ENCODE data around the gene ZNF593.

ZNF593 gene

DNA sequence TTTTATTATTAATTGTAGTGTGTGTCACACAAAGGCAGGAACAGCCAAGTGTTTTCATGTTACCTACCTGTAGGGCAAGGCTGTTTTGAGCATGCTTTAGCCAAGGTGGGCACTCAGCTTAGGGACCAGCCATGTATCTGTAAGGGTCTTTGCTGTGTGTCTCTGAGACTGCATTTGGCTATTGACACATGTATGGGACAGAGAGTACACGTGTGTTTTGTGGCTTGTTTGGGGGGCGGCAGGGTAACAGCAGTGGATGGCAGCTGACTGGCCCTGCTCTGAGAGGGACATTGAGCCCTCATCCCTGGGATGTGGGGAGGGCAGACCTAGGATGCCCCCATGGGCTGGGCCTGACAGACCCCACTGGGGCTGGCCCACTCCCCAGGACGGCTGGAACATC lies 27.6 kb downstream of the ZNF593 start:
- H3K4me3 ChIP-seq (ENCODE audit: control insufficient read depth, low read depth, low read length): no peak overlapping the region
- no peak for DNase-seq (ENCODE audit: low read depth)
- no peak for TF ChIP-seq CTCF (IDR thresholded peaks at IDR 0.05; ENCODE audit: control insufficient read depth, insufficient read depth, low read depth, low read length, missing control alignments)

DNA sequence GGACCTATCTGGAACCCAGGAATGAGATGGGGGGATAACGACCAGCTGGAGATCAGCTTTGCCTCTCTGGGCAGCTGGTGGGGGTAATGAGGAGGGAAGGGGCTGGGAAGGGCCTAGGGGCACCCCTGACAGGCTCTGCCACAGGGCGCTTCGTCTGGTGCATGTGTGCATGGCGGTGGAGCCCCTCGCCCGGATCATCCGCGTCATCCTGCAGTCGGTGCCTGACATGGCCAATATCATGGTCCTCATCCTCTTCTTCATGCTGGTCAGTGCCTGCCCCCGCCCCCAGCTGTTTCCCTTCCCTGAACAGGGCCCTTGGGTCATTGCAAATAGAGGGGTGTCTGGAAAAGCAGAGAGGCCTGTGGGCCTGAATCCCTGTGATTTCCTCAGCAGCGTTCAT lies 28.1 kb downstream of the ZNF593 start:
- H3K4me3 ChIP-seq (ENCODE audit: control insufficient read depth, low read depth, low read length): no peak overlapping the region
- no peak for TF ChIP-seq CTCF (IDR thresholded peaks at IDR 0.05; ENCODE audit: control insufficient read depth, insufficient read depth, low read depth, low read length, missing control alignments)

GRCh38 chr1:26200413-26200812 lies 30.7 kb downstream of the ZNF593 start:
- no peak overlapping the region for H3K4me3 ChIP-seq (ENCODE audit: control insufficient read depth, low read depth, low read length)
- DNase-seq (ENCODE audit: low read depth): no peak
- TF ChIP-seq CTCF (IDR thresholded peaks at IDR 0.05; ENCODE audit: control insufficient read depth, insufficient read depth, low read depth, low read length, missing control alignments): no peak

More for the DNA sequence above, 28.1 kb downstream of the ZNF593 start:
- no peak for DNase-seq (ENCODE audit: low read depth)

GRCh38 chr1:26203642-26204318 lies 34.1 kb downstream of the ZNF593 start:
- H3K4me3 ChIP-seq (ENCODE audit: control insufficient read depth, low read depth, low read length): no peak overlapping the region
- no peak for TF ChIP-seq CTCF (IDR thresholded peaks at IDR 0.05; ENCODE audit: control insufficient read depth, insufficient read depth, low read depth, low read length, missing control alignments)
- DNase-seq (ENCODE audit: low read depth): no peak

DNA sequence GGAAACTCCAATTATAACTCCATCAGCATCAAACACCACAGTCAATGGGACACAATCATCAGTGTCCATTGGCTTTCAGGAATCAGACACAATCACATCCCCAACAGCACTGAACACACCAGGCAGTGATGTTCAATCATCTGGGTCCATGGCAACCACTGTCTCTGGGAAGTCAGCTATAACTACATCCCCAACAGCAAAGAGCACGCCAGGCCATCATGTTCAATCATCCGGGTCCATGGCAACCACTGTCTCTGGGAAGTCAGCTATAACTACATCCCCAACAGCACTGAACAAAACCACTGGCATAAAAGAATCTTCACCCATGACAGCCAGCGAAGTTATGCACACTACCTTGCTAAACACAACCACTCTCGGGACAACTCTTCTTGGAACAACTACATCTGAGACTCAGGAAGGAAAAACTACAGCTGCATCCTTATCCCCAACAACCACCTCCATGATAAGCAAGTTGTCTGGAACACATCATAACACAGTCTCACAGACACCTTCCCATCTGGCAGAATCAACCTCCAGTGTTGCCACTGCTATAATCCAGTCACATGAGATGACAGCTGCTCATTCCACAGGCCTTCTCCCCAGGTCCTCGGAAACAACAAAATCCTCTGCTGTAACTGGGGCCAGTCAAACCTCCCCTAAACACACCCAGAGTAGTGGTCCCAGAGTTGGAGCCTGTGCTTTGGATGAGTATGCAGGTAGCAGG lies 40.6 kb downstream of the ZNF593 start:
- no peak overlapping the region for H3K4me3 ChIP-seq (ENCODE audit: control insufficient read depth, low read depth, low read length)
- TF ChIP-seq CTCF (IDR thresholded peaks at IDR 0.05; ENCODE audit: control insufficient read depth, insufficient read depth, low read depth, low read length, missing control alignments): no peak
- no peak for DNase-seq (ENCODE audit: low read depth)

- no peak for TF ChIP-seq CTCF (IDR thresholded peaks at IDR 0.05; ENCODE audit: control insufficient read depth, insufficient read depth, low read depth, low read length, missing control alignments)
Observed at GRCh38 chr1:26212726-26213125, 43.0 kb downstream of the ZNF593 start.

More at GRCh38 chr1:26212726-26213125, 43.0 kb downstream of the ZNF593 start:
- H3K4me3 ChIP-seq (ENCODE audit: control insufficient read depth, low read depth, low read length): no peak overlapping the region
- DNase-seq (ENCODE audit: low read depth): no peak
